Skeletal muscle tissue (tissue), 4 donors: Measurements from ENCODE around the gene ELP2. TPM values are rescaled to one million over a fixed set of nuclear protein-coding genes. Genes with fewer than 3 reads are reported as not detected.
A peak's percentile ranks its signal among the peaks of the same experiment; 100 is the strongest.

ENCODE experiments used
- H3K27ac ChIP-seq: one replicate; pipeline ENCODE4 v1.7.0; 2013; ENCODE audit warnings: mild to moderate bottlenecking, low read depth, low read length, inconsistent platforms
- H3K27me3 ChIP-seq, 3 donors: one replicate each; pipeline ENCODE4 v1.7.0; 2013; ENCODE audit warnings: low read length in 3 of 3; ENCODE audit not compliant: control insufficient read depth in 3 of 3, insufficient read depth in 3 of 3
- H3K36me3 ChIP-seq, 3 donors: one replicate each; pipeline ENCODE4 v1.7.0; 2013; ENCODE audit warnings: low read length in 3 of 3; ENCODE audit not compliant: control insufficient read depth in 3 of 3, insufficient read depth in 3 of 3
- H3K4me1 ChIP-seq, 3 donors: one replicate each; pipeline ENCODE4 v1.7.0; 2013; ENCODE audit warnings: low read length in 3 of 3, mild to moderate bottlenecking in 3 of 3; ENCODE audit not compliant: control insufficient read depth in 3 of 3, insufficient read depth in 3 of 3
- H3K4me3 ChIP-seq, 3 donors: one replicate each; pipeline ENCODE4 v1.7.0; 2013; ENCODE audit warnings: low read length in 3 of 3
- H3K9ac ChIP-seq, 3 donors: one replicate each; pipeline ENCODE4 v1.7.0; 2013; ENCODE audit warnings: low read length in 3 of 3, mild to moderate bottlenecking in 3 of 3, moderate library complexity in 2 of 3, low read depth in 1 of 3
- H3K9me3 ChIP-seq, 3 donors: one replicate each; pipeline ENCODE4 v1.7.0; 2013; ENCODE audit warnings: low read length in 3 of 3; ENCODE audit not compliant: control insufficient read depth in 3 of 3
- total RNA-seq: library from RNA; depleted of rRNA; stranded (reverse); fragments of >200 nt; gene quantifications from one replicate; pipeline ENCODE4 v1.2.3, GENCODE V29; 2014
- donor health status: Osteomylitis.

Gene ELP2
- total RNA-seq, 1 donor from 2014 or later: 156 TPM

DNA sequence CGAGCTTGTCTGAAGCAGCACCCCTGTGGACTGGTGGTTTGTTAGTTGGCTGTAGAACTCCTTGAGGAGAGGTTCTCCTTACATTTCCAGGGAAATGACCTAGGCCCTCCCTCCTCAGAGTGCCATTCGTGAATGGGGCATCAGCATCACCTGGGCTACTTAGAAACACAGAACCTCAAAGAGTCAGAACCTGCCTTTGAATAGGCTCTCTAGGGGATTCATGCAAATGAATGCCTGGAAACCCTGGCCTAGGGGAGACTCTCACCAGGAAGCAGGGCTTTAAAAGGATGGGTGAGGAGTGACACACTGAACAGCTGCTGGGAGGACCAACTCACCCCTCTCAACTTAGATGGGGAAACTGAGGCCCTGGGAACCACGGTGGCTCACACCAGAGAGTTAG, 55.5 kb downstream of the ELP2 start:
- no peak overlapping the region for H3K9ac ChIP-seq
- H3K36me3 ChIP-seq: no peaks in the 10 kb centered on the region
- no peaks in the 10 kb centered on the region for H3K9me3 ChIP-seq
- peaks cover 12 to 18% (median 15%) of the 10 kb centered on the region in 3 donors for H3K4me1 ChIP-seq
- H3K27ac ChIP-seq: no peak overlapping the region
- no peak overlapping the region for H3K4me3 ChIP-seq
- peaks cover 2 to 39% (median 6%) of the 10 kb centered on the region in 3 donors for H3K27me3 ChIP-seq

DNA sequence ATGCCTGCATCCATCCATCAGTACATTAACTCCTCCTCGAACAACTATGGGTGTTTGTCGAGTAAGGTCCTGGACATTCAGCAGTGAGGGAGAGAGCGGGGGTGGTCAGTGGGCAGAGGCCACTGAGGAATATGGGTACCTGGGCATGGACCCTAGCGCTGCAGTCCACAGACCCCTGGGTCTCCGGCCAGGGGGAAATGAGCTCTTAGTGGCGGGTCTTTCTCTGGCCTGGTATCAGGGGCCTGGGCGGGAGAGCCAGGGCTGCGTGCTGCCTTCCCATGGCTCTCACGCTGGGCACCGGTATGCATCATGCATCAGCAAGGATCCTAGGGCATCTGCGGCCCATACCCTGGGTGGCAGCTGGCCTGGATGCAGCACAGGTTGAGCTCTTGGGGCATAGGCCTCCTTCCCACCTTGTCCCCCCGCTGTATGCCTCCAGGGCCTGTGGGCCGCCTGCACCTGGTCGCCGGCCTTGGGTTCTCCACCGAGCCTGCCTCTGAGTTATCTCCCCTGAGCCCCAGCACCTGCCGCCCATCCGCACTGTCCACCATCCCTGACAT, 56.3 kb downstream of the ELP2 start:
- Histone ChIP-seq H3K4me3 (peak overlapping the region in 1 of 3 donors; percentile 84), H3K4me1 (peaks cover 10 to 18% (median 15%) of the 10 kb centered on the region in 3 donors), H3K9me3 (no peaks in the 10 kb centered on the region), H3K27ac (no peak overlapping the region), H3K27me3 (peaks cover 2 to 39% (median 6%) of the 10 kb centered on the region in 3 donors), H3K9ac (no peak overlapping the region), H3K36me3 (no peaks in the 10 kb centered on the region)

DNA sequence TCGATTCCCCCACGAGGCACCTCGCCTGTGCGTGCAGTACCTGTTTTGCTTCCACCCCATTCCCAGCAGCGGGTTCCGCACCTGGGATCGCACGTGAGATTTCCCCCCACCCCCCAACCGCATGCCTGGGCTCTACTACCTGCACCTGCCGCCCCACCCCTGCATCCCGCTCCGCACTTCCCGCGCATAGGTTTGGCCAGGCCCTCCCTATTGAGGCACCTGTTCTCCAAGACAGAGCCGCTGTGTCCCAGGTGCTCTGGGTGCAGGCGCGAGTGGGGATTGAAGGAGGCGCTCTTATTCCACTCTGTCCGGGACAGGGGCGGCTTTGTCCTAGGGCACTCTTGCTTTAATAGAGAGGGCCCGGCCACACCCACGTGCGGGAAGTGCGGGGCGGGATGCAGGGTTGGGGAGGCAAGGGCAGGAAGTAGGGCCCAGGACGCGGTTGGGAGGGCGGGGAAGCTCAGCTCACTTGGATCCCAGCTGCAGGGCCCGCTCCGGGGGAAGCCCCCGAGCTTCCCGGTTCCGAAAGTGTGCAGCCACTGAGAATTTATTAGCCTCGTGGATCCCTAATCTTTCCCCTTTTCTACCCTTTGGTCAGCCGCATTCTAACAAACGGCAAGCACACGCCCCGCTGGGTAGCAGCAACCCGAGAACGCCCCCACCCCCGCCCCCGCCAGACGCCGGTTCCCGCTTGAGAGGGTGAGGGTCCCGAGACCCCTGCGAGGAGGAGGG, 56.9 kb downstream of the ELP2 start:
- Histone ChIP-seq H3K4me3 (peak overlapping the region; percentile 65 to 84 (median 69)), H3K9me3 (no peaks in the 10 kb centered on the region), H3K27ac (no peak overlapping the region), H3K36me3 (no peaks in the 10 kb centered on the region), H3K27me3 (peaks cover 2 to 39% (median 6%) of the 10 kb centered on the region in 3 donors), H3K4me1 (peaks cover 10 to 18% (median 15%) of the 10 kb centered on the region in 3 donors), H3K9ac (peak overlapping the region; percentile 25 to 81 (median 47))

DNA sequence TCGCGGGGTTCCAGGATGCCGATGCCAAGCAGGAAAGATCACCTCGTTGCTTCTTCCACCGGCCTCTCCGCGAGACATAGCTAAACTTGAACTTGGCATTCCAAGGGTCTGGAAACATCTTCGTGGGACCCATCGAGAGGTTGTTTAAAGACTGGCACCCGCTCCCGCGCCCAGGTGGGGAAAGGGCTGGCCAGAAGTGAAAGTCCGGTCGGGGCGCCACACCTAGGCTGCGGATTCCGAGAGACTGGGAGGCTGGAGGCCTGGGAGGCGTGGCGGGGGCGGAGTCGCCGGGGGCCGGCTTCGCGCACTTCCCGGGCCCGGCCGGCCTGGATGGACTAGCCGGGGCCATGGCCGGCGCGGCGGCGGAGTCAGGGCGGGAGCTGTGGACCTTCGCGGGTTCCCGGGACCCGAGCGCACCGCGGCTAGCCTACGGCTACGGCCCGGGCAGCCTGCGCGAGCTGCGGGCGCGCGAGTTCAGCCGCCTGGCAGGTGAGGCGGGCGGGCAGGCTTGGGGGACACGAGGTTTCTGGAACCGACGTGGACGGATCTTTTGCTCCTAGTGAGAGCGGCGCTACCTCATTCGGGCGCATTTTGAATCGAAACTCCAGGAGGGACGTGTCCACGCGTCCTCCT, 57.6 kb downstream of the ELP2 start, which contains the start of gene MOCOS:
TSS of gene MOCOS (plus strand) at position 305 of the 633 bp plus-strand sequence. CDS start at position 348, 43 bp downstream.
- Histone ChIP-seq H3K4me3 (peak within 1 kb of the TSS; percentile 65 to 84 (median 70)), H3K27ac (no peak within 1 kb of the TSS), H3K9me3 (no peaks in the 10 kb centered on the region), H3K36me3 (no peaks in the 10 kb centered on the region), H3K4me1 (peaks cover 10 to 18% (median 15%) of the 10 kb centered on the region in 3 donors), H3K27me3 (peaks cover 2 to 39% (median 6%) of the 10 kb centered on the region in 3 donors), H3K9ac (peak within 1 kb of the TSS; percentile 25 to 81 (median 47))

DNA sequence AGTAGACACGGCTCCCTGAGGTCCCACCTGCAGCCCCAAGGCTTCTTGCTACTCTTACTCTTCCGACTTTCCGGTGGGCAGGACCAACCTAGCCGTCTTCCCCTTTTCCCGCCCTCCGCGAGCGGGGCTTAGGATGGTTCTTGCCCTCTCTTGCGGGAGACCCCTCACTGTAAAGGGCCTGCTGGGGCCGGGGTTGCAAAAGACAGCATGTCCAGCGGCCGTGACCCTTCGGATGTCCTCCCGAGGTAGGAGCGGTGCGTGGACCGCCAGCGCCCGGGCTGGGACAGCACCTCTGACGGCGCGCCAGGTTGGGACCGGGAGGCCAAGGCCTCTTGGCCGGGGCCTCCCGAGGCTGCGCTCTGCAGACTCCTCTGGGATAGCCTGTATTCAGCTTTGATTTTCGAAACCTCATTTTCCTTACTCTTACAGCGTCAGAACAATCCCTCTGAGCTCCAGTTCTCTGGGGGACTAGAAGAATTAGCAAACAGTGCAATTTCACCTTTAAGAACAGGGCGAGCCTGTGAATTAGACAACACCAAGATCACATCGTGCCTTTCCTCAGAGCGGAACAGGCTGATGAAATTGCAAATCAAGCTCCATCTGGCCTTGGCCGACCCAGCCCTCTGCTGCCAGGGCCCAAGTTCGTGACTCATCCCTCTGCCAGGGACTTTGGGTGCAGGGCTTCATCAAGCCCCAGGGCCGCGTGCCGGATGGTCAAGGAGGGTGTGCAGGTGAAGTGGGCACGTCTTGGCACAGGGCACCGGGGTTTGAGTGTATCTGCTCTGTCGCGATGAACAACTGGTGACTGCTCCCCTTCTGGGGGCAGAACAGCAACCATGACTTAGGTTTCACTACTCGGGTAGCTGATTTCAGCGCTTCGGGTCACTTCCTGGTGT, 58.4 kb downstream of the ELP2 start:
- H3K4me3 ChIP-seq: peak overlapping the region; percentile 65 to 84 (median 70)
- H3K36me3 ChIP-seq: no peaks in the 10 kb centered on the region
- H3K27ac ChIP-seq: no peak overlapping the region
- H3K4me1 ChIP-seq: peaks cover 10 to 18% (median 15%) of the 10 kb centered on the region in 3 donors
- peak overlapping the region in 2 of 3 donors; percentile 47 to 81 for H3K9ac ChIP-seq
- H3K9me3 ChIP-seq: no peaks in the 10 kb centered on the region
- peaks cover 2 to 39% (median 6%) of the 10 kb centered on the region in 3 donors for H3K27me3 ChIP-seq

DNA sequence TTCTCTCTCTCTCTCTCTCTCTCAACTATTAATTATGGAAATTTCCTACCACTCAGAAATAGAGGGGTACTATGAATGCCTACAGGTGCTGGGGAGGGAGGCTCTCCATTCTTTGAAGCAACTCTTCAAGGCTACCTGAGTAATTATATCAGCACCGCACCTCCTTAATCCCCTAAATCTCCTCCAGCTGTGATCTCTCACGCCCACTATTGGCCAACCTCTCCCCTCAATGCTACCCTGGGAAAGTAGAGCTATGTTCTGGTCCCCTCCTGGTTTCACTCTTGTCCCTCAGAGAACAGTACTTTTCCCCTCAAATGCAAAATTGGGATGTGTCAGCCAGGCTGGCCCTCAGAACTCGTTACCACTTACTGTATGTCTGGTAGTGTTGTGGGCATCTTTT, 59.2 kb downstream of the ELP2 start:
- Histone ChIP-seq H3K27ac (no peak overlapping the region), H3K36me3 (no peaks in the 10 kb centered on the region), H3K9me3 (no peaks in the 10 kb centered on the region), H3K27me3 (peaks cover 2 to 36% (median 6%) of the 10 kb centered on the region in 3 donors), H3K9ac (no peak overlapping the region), H3K4me3 (no peak overlapping the region), H3K4me1 (peaks cover 10 to 18% (median 15%) of the 10 kb centered on the region in 3 donors)

DNA sequence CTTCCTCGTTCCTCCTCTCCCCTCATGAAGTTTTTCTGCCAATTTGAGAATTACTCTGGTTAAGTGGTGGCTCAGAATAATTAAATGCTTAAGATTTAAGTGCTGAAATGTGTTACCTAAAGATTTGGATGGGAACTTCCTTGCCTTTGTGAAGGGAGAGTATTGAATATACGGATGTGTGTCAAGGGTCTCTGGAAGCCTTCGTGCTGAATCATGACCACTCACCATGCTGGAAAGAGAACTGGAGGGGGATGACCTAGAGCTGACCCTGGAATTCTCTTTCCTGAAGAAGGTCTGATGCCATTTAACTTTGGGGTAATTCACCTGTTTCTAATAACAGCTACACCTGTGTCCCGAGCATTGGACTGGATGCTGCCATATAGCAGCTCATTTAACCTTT, 59.8 kb downstream of the ELP2 start:
- Histone ChIP-seq H3K9ac (no peak overlapping the region), H3K27ac (no peak overlapping the region), H3K9me3 (no peaks in the 10 kb centered on the region), H3K27me3 (peaks cover 2 to 36% (median 6%) of the 10 kb centered on the region in 3 donors), H3K4me3 (no peak overlapping the region), H3K4me1 (peaks cover 10 to 18% (median 15%) of the 10 kb centered on the region in 3 donors), H3K36me3 (no peaks in the 10 kb centered on the region)

DNA sequence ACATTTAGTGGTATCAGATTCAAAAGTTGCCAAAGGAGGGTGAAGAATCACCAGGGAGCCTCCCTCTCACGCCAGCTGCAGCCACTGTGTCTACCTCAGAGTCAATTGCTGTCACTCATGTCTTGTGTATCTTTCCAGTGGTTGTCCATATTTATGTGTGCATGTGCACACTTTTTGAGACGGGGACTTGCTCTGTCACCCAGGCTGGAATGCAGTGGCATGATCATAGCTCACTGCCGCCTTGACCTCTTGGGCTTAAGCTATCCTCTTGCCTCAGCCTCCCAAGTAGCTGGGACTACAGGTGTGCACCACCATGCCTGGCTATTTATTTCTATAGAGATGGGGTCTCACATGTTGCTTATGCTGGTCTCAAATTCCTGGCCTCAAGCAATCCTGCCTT, 61.6 kb downstream of the ELP2 start:
- Histone ChIP-seq H3K27me3 (peaks cover 0 to 19% (median 2%) of the 10 kb centered on the region in 3 donors), H3K27ac (no peak overlapping the region), H3K9me3 (no peaks in the 10 kb centered on the region), H3K36me3 (no peaks in the 10 kb centered on the region), H3K9ac (no peak overlapping the region), H3K4me1 (peaks cover 14 to 25% (median 15%) of the 10 kb centered on the region in 3 donors), H3K4me3 (no peak overlapping the region)

DNA sequence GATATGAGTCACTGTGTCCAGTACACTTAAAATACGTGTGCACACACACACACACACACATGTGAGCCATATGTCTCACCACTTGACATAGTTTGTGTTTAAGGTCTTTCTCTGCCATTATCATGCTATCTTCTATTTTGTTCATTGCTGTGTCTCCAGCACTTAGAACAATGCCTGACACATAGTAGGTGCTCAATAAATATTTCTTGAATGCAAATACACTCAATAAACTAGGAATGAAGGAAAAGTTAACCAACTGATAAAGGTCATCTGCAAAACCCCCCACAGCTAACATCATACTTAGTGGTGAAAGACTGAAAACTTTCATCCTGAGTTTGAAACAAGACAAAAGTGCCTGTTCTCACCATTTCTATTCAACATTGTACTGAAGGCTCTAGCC, 62.0 kb downstream of the ELP2 start:
- no peak overlapping the region for H3K27ac ChIP-seq
- no peak overlapping the region for H3K4me3 ChIP-seq
- no peaks in the 10 kb centered on the region for H3K9me3 ChIP-seq
- no peak overlapping the region for H3K9ac ChIP-seq
- H3K4me1 ChIP-seq: peaks cover 14 to 21% (median 14%) of the 10 kb centered on the region in 3 donors
- H3K36me3 ChIP-seq: no peaks in the 10 kb centered on the region
- H3K27me3 ChIP-seq: peaks cover 0 to 15% (median 2%) of the 10 kb centered on the region in 3 donors
